Glomerular endothelial cell (primary cell): ENCODE measurements around the gene TRIM63. TPM values are rescaled to one million over a fixed set of nuclear protein-coding genes. Genes with fewer than 3 reads are reported as not detected.

ENCODE experiments used
- DNase-seq: peaks from one replicate; pipeline ENCODE4 v3.0.0-alpha.2; 2011; ENCODE audit warnings: low read depth, low spot score; ENCODE audit errors: extremely low read depth
- total RNA-seq: library from RNA; depleted of rRNA; stranded (reverse); fragments of >200 nt; gene quantifications from 2 replicates; pipeline ENCODE4 v1.2.3, GENCODE V29; 2015

The TRIM63 gene
- total RNA-seq, 1 donor from 2014 or later = not detected

DNA sequence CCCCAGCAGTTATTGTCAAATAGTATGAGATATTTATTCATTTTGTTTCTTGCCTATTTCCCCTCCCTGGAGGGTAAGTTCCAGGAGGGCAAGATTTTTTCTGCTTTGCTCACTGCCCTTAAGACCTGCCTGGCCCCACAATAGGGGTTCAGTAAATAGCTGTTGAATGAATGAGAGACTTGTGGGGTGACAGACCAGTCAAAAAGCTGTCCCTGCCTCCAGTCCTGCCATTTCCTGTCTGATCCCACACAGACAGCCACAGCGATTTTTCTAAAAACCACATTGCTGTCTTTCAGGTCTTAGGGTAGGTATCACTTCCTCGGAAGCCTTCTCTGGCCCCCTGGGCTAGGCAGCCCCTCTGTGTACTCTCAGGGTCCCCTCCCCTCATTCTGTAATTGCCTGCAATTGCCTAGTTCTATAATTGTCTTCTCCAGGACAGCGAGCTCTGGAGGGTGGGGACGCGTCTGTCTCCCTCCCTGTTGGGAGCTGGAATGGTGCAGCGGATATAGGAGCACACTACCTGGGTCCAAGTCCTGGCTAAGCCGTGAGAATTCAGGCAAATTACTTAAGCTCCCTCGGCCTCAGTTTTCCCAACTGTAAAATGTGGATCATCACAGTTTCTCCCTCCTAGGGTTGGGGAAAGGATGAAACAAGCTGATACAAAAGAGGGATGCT is 47.7 kb downstream of the TRIM63 start:
- DNase-seq = no peak

DNA sequence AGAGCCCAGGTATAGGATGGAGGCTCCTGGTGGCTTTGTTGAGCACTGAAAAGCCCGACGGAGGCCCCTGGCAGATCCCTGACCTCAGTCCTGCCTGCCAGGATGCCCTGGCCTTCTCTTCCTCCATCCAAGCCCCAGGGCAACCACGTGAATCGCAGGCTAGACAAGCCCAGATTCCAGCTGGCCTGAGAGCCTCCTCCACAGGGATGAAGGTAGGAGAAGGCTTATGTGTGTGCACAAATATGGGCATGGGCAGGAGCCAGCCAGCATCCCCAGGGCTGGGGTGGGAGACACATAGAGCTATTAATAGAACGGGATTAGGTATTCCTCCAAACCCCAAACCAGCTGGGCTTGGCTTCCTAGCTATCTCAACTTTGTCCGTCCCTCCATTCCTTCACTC is 49.8 kb downstream of the TRIM63 start:
- DNase-seq = no peak

GRCh38 chr1:26016953-26017545 is 50.4 kb downstream of the TRIM63 start:
- no peak for DNase-seq

DNA sequence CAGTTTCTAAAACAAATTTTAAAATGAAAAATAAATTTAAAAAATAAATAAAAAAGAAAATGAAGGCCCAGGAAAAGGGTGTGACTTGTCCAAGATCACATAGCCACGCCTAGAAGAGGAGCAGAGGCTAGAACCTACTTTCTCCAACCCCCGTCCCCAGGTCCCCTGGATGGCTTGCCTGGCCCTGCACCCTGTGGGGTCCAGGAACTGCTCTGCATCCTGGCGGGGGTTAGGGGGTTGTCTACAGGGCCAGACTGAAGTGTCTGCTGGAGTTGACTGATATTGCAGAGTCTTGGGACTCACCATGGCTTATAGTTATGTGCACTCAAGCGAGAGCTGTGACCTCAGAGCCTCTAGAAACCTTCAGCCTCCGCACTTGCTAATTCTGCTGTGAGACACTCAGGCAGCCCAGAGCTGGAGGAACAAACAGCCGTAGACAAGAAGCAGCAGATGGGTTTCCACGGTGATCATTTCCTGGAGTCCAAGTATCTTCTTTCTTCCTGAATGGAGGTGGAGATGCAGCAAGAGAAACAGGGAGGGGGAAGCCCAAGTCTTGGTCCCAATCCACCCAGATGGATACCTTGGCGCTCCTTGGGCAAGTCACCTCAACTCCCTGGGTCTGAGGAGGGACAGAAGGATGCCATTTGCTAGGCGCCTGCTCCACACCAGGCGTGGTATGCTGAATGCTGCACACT is 51.0 kb downstream of the TRIM63 start:
- no peak for DNase-seq

DNA sequence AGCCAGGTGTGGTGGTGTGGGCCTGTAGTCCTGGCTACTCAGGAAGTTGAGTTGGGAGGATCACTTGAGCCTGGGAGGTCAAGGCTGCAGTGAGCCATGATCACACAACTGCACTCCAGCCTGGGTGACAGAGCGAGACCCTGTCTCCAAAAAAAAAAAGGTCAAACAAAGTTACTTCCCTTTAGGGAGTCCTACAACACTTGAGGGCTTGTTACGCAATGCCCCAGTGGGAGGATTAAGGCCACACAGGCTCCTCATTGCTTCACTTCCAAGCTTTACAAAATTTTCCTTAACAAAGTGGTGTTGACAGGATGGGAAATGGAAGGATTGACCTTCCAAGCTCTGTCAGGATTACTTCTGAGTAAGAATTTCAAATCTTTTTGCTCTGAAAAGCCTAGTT is 52.1 kb downstream of the TRIM63 start:
- no peak for DNase-seq

- DNase-seq = no peak
Observed at GRCh38 chr1:26014179-26014578, 53.3 kb downstream of the TRIM63 start.

DNA sequence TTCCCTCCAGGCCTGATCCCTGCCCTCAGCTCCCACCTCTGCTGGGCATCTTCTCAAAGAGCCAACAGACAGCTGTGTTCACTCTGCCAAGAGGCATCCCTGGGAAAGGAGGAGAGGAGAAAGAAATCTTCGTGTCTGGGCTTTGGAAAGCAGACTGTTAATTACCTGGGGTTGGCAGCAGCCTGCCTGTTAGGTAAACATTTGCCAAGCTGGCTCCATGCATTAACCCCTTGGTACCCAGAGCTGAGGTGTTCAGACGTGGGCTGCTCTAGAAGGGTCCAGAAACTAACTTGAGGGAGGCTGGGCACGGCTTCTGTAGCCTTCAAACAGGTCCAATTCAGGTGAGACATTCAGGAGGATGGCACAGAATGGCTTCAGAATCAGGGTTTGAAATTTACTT is 54.6 kb downstream of the TRIM63 start:
- DNase-seq = no peak

GRCh38 chr1:26010825-26011224 is 56.6 kb downstream of the TRIM63 start:
- DNase-seq = no peak

DNA sequence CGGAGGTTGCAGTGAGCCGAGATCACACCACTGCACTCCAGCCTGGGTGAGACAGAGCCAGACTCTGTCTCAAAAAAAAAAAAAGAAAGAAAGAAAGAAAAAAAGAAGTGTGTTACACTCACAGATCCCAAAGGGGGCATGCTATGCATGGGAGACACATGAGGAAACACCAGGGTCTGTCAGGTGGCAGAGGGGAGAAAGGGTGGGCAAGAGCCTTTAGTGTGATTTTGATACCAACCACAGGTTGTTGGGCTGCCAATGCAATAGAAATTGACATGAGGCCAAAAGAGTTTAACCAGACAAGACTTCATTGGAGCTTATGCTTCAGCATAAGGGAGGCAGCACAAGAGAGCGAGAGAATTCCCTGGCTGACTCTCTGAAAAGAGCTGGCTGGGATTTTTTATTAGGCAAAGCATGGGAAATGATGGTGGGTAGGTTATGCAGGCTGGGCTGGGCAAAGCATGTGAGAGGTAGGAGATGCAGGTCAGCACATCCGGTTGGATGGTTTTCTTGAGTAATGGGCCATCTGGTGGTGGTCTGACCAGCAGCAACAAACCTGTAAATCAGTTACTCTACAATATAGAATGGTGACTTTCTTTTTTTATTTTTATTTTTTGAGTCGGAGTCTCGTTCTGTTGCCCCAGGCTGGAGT is 57.5 kb downstream of the TRIM63 start:
- no peak for DNase-seq

GRCh38 chr1:26006710-26007109 is 60.7 kb downstream of the TRIM63 start:
- DNase-seq = no peak

DNA sequence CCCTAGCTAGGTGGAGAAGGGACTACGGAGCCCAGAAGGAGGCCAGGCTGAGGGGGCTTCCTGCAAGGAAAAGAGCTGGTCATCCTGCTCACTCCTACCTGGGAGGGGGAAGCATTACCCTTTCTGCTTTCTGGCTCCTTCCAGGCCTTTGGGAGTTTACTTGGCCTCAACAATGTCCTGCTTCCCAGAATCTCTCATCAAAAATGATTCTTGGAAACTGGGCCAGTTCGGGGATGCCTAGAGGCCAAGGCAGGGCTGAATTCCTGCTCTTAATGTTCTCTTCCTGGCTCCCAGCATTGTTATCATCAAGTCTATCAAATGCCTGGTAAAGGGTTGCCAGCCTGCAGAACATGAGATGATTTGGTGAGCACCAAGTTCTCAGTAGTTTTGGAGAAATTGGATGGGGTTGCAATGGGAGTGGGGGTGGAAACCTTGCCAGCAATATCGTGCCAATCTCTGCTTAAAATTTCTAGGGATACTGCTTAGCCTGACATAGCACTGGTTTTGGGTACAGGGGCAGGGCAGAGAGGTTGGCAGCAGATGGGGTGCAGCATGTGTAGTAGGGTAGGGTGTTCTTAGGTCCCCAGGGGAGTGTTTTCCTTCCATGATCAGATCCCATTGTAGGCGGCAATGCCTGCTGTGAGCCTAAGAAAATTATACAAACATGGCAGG is 61.9 kb downstream of the TRIM63 start:
- DNase-seq = no peak

- DNase-seq = no peak
Observed at GRCh38 chr1:26003756-26004155, 63.7 kb downstream of the TRIM63 start.

DNA sequence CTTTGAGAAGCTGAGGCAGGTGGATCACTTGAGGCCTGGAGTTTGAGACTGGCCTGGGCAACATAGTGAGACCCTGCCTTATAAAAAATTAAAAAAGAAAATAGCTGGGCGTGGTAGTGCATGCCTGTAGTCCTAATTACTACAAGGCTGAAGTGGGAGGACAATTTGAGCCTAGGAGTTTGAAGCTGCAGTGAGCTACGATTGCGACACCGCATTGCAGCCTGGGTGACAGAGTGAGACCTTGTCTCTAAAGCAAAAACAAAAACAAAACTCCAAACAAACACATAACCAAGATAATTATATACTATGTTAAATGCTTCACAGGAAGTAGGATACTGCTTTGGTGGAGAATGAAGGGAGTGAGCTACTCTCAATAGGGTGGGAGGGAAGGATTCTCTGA is 64.2 kb downstream of the TRIM63 start:
- no peak for DNase-seq

Other genes with a start within 250 kb of the TRIM63 start
- gene MTFR1L, start 247.7 kb downstream of the TRIM63 start, total RNA-seq = 39.0 and 44.0 TPM in 2 replicates
- gene AUNIP, start 208.2 kb downstream of the TRIM63 start, total RNA-seq = 0.68 and 1.6 TPM in 2 replicates
- 7.5 and 8.1 TPM in 2 replicates for gene PAQR7, start 191.9 kb downstream of the TRIM63 start, total RNA-seq
- gene STMN1, start 161.2 kb downstream of the TRIM63 start, total RNA-seq = 106 and 163 TPM in 2 replicates
- 8.2 and 10.5 TPM in 2 replicates for gene PAFAH2, start 69.6 kb downstream of the TRIM63 start, total RNA-seq
- gene EXTL1, start 45.9 kb downstream of the TRIM63 start, total RNA-seq = 0.06 TPM in 1 of 2 replicates, not detected in the other
- gene SLC30A2, start 21.5 kb downstream of the TRIM63 start, total RNA-seq = not detected in 2 replicates
- 1.8 and 5.4 TPM in 2 replicates for gene PDIK1L, start 44.2 kb upstream of the TRIM63 start, total RNA-seq
- gene FAM110D, start 91.4 kb upstream of the TRIM63 start, total RNA-seq = 4.1 and 5.8 TPM in 2 replicates
- not detected in 2 replicates for gene C1orf232, start 101.3 kb upstream of the TRIM63 start, total RNA-seq
- 26.5 and 27.2 TPM in 2 replicates for gene ZNF593, start 102.3 kb upstream of the TRIM63 start, total RNA-seq
- gene ZNF593OS, start 104.2 kb upstream of the TRIM63 start, total RNA-seq = not detected in 2 replicates
- gene CNKSR1, start 109.9 kb upstream of the TRIM63 start, total RNA-seq = 1.0 TPM in 1 of 2 replicates, not detected in the other
- not detected in 2 replicates for gene CATSPER4, start 123.0 kb upstream of the TRIM63 start, total RNA-seq
- 7.4 and 7.9 TPM in 2 replicates for gene CEP85, start 166.6 kb upstream of the TRIM63 start, total RNA-seq
- gene SH3BGRL3, start 212.5 kb upstream of the TRIM63 start, total RNA-seq = 258 and 260 TPM in 2 replicates
- 1.9 and 5.0 TPM in 2 replicates for gene UBXN11, start 239.0 kb upstream of the TRIM63 start, total RNA-seq